ENCODE data around the gene TAF4. TPM values are rescaled to one million over a fixed set of nuclear protein-coding genes. Genes with fewer than 3 reads are reported as not detected.

The TAF4 gene
- total RNA-seq, 1 donor from 2014 or later: 11.5 TPM

- no peak for TF ChIP-seq CTCF (IDR thresholded peaks at IDR 0.05)
- peak; percentile 69 for DNase-seq (ENCODE audit: low spot score)
- Mint-ChIP-seq H3K27me3 (ENCODE audit: low read depth) (peaks cover 1% of the 10 kb centered on the region), H3K9me3 (ENCODE audit: low read depth) (no peaks in the 10 kb centered on the region), H3K36me3 (ENCODE audit: low read depth) (peaks cover 2% of the 10 kb centered on the region), H3K4me3 (ENCODE audit: unreplicated experiment) (no peak overlapping the region), H3K4me1 (ENCODE audit: low read depth) (peaks cover 11% of the 10 kb centered on the region), H3K27ac (ENCODE audit: unreplicated experiment) (no peak overlapping the region)
Measured at GRCh38 chr20:61929971-61930666, 135.6 kb downstream of the TAF4 start.

DNA sequence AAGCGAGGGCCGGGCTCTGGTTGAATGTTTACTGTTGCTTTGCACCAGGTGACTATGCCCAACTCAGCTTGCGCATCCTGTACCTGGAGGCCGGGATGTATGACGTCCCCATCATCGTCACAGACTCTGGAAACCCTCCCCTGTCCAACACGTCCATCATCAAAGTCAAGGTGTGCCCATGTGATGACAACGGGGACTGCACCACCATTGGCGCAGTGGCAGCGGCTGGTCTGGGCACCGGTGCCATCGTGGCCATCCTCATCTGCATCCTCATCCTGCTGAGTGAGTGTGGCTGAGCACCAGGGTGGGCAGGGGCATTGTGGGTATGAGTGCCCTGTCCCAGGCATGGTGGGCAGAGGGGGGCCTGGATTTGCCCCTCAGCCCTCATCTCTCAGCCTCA lies 136.1 kb downstream of the TAF4 start:
- H3K4me1 Mint-ChIP-seq (ENCODE audit: low read depth): peaks cover 11% of the 10 kb centered on the region
- H3K36me3 Mint-ChIP-seq (ENCODE audit: low read depth): no peaks in the 10 kb centered on the region
- no peak overlapping the region for H3K4me3 Mint-ChIP-seq (ENCODE audit: unreplicated experiment)
- no peak overlapping the region for H3K27ac Mint-ChIP-seq (ENCODE audit: unreplicated experiment)
- no peaks in the 10 kb centered on the region for H3K27me3 Mint-ChIP-seq (ENCODE audit: low read depth)
- no peaks in the 10 kb centered on the region for H3K9me3 Mint-ChIP-seq (ENCODE audit: low read depth)
- DNase-seq (ENCODE audit: low spot score): peak; percentile 75
- no peak for TF ChIP-seq CTCF (IDR thresholded peaks at IDR 0.05)

DNA sequence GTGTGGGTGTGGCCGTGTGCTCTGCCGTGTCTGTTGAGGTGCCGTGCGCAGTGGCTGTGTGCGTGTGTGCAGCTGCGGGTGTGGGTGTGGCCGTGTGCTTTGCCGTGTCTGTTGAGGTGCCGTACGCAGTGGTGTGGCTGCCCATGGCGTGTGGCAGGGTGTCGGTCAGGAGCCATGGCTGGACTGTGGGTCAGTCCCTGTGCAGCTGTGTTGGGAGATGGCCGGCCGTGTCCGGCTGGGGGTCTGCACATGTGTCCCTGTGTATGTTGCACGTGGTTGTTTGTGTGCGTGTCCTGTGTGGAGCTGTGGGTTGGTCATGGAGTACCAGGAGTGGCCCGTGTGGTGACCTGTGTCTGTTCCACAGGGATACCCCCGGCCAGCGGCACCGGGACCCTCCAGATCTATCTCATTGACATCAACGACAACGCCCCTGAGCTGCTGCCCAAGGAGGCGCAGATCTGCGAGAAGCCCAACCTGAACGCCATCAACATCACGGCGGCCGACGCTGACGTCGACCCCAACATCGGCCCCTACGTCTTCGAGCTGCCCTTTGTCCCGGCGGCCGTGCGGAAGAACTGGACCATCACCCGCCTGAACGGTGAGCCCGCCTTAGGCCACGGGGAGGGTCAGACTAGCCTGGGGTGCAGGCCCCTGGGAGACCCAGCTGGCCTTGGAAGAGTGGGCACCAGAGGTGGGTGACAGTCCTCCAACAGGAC lies 137.7 kb downstream of the TAF4 start:
- H3K27ac Mint-ChIP-seq (ENCODE audit: unreplicated experiment): no peak overlapping the region
- H3K36me3 Mint-ChIP-seq (ENCODE audit: low read depth): no peaks in the 10 kb centered on the region
- peak; percentile 88 for DNase-seq (ENCODE audit: low spot score)
- no peak overlapping the region for H3K4me3 Mint-ChIP-seq (ENCODE audit: unreplicated experiment)
- peaks cover 11% of the 10 kb centered on the region for H3K4me1 Mint-ChIP-seq (ENCODE audit: low read depth)
- no peaks in the 10 kb centered on the region for H3K9me3 Mint-ChIP-seq (ENCODE audit: low read depth)
- H3K27me3 Mint-ChIP-seq (ENCODE audit: low read depth): no peaks in the 10 kb centered on the region
- TF ChIP-seq CTCF (IDR thresholded peaks at IDR 0.05): no peak

- DNase-seq (ENCODE audit: low spot score): peak; percentile 77
- H3K27me3 Mint-ChIP-seq (ENCODE audit: low read depth): no peaks in the 10 kb centered on the region
- no peaks in the 10 kb centered on the region for H3K36me3 Mint-ChIP-seq (ENCODE audit: low read depth)
- H3K9me3 Mint-ChIP-seq (ENCODE audit: low read depth): no peaks in the 10 kb centered on the region
- TF ChIP-seq CTCF (IDR thresholded peaks at IDR 0.05): no peak
- H3K4me1 Mint-ChIP-seq (ENCODE audit: low read depth): peaks cover 11% of the 10 kb centered on the region
- no peak overlapping the region for H3K27ac Mint-ChIP-seq (ENCODE audit: unreplicated experiment)
- no peak overlapping the region for H3K4me3 Mint-ChIP-seq (ENCODE audit: unreplicated experiment)
Measured at GRCh38 chr20:61927193-61927825, 138.4 kb downstream of the TAF4 start.

DNA sequence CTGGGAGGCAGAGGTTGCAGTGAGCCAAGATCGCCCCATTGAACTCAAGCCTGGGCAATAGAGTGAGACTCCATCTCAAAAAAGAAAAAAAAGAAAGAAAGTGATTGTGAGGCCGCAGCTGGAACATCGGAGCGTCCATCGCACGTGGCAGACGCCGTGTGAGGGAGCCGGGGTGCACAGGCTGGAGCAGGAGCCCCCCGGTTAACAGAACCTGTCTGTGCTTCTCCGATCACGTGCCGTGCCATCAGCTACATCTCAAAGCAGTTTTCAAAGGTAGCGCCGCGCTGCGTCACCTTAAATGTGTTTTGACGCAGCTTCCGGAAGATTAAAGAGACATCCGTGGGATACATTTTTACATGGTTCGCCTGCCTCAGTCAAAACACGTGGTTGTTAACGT lies 138.9 kb downstream of the TAF4 start:
- Mint-ChIP-seq H3K36me3 (ENCODE audit: low read depth) (no peaks in the 10 kb centered on the region), H3K27ac (ENCODE audit: unreplicated experiment) (no peak overlapping the region), H3K4me1 (ENCODE audit: low read depth) (peaks cover 11% of the 10 kb centered on the region), H3K9me3 (ENCODE audit: low read depth) (no peaks in the 10 kb centered on the region), H3K27me3 (ENCODE audit: low read depth) (no peaks in the 10 kb centered on the region), H3K4me3 (ENCODE audit: unreplicated experiment) (no peak overlapping the region)
- DNase-seq (ENCODE audit: low spot score): peak; percentile 58
- TF ChIP-seq CTCF (IDR thresholded peaks at IDR 0.05): no peak

All from chondrocyte (in vitro differentiated cells).